ENCODE data around the gene RAB33A.

Gene RAB33A

GRCh38 chrX:130145123-130145522, 26.6 kb upstream of the RAB33A start:
- H3K27ac ChIP-seq, result no peak overlapping the region

DNA sequence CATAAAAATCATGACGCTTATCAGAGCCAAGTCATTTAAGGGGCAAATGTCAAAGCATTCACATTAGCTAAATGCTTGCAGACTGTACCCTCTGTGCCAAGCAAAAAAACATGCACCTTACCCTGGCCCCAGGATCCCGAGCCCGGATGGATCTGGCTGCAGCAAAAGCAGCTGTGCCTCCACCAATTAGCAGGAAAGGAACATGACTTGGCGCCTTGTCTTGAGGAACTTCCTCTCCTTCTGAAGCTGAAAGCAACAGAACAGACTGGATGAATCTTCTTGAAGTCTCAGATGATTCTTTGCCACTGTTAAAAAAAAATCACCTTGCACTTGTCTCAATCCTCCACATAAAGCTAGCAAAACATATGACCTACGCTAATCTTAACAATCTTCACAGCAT, 24.1 kb upstream of the RAB33A start:
- no peak overlapping the region for H3K27ac ChIP-seq
- TF ChIP-seq CTCF (IDR thresholded peaks at IDR 0.05), result no peak

More at GRCh38 chrX:130145123-130145522, 26.6 kb upstream of the RAB33A start:
- no peak for TF ChIP-seq ZFX (IDR thresholded peaks at IDR 0.05; ENCODE audit: borderline replicate concordance)
- TF ChIP-seq CTCF (IDR thresholded peaks at IDR 0.05), result no peak

DNA sequence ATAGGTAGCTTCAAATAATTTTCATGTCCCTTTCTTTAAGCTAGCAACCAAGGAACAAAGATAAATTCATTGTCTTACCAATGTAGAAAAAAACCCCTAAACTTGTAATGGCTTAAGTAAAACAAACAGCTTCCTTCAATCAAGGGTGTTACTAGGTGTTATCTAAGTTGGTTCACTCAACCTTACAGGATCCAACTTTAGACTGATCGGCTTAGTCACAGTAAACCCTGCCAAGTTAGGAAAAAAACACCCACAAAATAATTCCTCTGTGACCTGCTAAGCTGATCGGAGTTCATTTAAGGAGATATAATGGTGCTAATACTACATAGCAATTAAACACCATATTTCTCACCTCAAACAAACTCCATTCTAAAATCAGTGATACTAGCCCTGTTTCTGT, 16.2 kb upstream of the RAB33A start:
- TF ChIP-seq CTCF (IDR thresholded peaks at IDR 0.05) (no peak), ZFX (IDR thresholded peaks at IDR 0.05; ENCODE audit: borderline replicate concordance) (no peak)
- no peak overlapping the region for H3K27ac ChIP-seq

GRCh38 chrX:130158311-130158710, 13.5 kb upstream of the RAB33A start:
- no peak overlapping the region for H3K27ac ChIP-seq
- no peak for TF ChIP-seq ZFX (IDR thresholded peaks at IDR 0.05; ENCODE audit: borderline replicate concordance)
- TF ChIP-seq CTCF (IDR thresholded peaks at IDR 0.05), result no peak

GRCh38 chrX:130159776-130160175, 12.0 kb upstream of the RAB33A start:
- H3K27ac ChIP-seq, result peak overlapping the region; percentile 48
- no peak for TF ChIP-seq CTCF (IDR thresholded peaks at IDR 0.05)
- TF ChIP-seq ZFX (IDR thresholded peaks at IDR 0.05; ENCODE audit: borderline replicate concordance), result no peak

DNA sequence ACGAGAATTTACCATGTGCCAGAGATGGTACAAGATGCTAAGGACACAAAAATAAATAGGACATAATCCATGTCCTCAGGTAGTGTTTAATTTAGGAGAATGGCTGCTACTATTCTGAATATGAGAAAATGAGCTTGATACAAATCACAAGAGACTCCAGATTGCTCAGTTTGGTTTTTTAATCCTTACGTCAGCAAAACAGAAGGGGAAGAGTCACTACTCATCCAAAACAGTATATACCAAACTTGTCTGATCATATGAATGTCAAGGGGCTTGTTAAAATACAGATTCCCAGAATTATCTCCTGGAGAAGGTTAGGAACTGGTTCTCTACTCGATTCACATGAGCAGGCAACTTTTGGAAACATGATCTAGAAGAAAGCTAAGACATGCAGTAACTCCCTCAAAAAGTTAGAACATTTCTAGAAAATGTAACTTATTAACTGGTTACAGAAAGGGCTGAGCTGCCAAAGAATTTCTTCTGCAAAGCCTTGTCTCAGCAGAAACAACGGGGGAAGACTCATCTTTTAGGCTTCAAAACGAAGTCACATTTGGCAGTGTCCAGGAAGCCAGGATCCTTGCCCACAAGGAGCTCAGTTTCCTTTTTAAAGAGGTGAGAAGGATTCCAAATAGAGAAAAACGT, 9.5 kb upstream of the RAB33A start:
- H3K27ac ChIP-seq, result no peak overlapping the region
- TF ChIP-seq ZFX (IDR thresholded peaks at IDR 0.05; ENCODE audit: borderline replicate concordance) (no peak), CTCF (IDR thresholded peaks at IDR 0.05) (no peak)

DNA sequence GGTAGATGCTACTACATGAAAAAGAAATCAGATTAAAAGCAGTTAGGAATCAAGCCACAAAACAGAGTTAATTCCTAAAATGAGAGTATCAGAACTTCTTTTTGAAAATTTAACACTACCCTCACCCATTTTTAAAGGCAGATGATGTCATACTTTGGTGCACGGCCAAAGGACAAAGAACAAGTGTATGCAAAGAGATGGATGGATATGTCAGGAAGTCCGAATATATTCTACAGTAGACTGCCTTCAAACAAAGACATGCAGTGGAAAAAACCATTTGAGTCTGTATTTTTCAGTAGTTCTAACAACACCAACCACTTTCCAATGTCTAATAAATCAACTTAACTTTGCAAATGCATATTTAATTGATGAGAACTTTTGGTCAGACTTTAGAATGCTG, 8.4 kb upstream of the RAB33A start:
- TF ChIP-seq CTCF (IDR thresholded peaks at IDR 0.05), result no peak
- no peak for TF ChIP-seq ZFX (IDR thresholded peaks at IDR 0.05; ENCODE audit: borderline replicate concordance)
- H3K27ac ChIP-seq, result no peak overlapping the region
